HL-60 (cell line): ENCODE measurements around the gene ST7L.

Experiments used
- DNase-seq, 2 experiments: peaks; one replicate each; pipeline ENCODE4 v3.0.0-alpha.2; 2010 to 2020; ENCODE audit warnings: low read depth in 1 of 2, low spot score in 1 of 2
- H3K27ac ChIP-seq: fragments of 250-450 bp; sonication (Bioruptor Pico); replicated peaks from 2 replicates; pipeline ENCODE4 v1.5.1; 2020; ENCODE audit warnings: mild to moderate bottlenecking, moderate library complexity
- H3K27me3 ChIP-seq: fragments of 250-450 bp; sonication (Bioruptor Pico); 2 replicates; pipeline ENCODE4 v1.5.1; 2021; ENCODE audit warnings: mild to moderate bottlenecking, moderate library complexity; ENCODE audit not compliant: insufficient read depth, poor library complexity, severe bottlenecking
- H3K4me3 ChIP-seq: replicated peaks from 2 replicates; pipeline ENCODE4 v1.5.1; 2011; ENCODE audit warnings: mild to moderate bottlenecking, control low read depth, low read length; ENCODE audit not compliant: insufficient read depth
- CTCF ChIP-seq: IDR thresholded peaks from one replicate; pipeline ENCODE4 v1.5.1; 2011; ENCODE audit warnings: low read length, control low read depth, inconsistent platforms; ENCODE audit not compliant: insufficient read depth
- GABPA ChIP-seq: IDR thresholded peaks from 2 replicates; pipeline ENCODE4 v1.6.1; 2012; ENCODE audit warnings: low read depth
- POLR2AphosphoS5 ChIP-seq: IDR thresholded peaks from 2 replicates; pipeline ENCODE4 v1.6.1; 2012; ENCODE audit warnings: low read depth
- REST ChIP-seq: IDR thresholded peaks from 2 replicates; pipeline ENCODE4 v1.6.1; 2012; ENCODE audit warnings: low read depth; ENCODE audit not compliant: insufficient replicate concordance
- SPI1 ChIP-seq: IDR thresholded peaks from 2 replicates; pipeline ENCODE4 v1.6.1; 2012; ENCODE audit warnings: low read depth, mild to moderate bottlenecking, borderline replicate concordance

Gene ST7L

GRCh38 chr1:112516141-112516540, 102.8 kb downstream of the ST7L start:
- no peak for TF ChIP-seq CTCF
- TF ChIP-seq GABPA = no peak
- TF ChIP-seq REST = no peak
- no peak for TF ChIP-seq POLR2AphosphoS5
- TF ChIP-seq SPI1 = no peak
- no peak overlapping the region for H3K27ac ChIP-seq
- H3K4me3 ChIP-seq = no peak overlapping the region
- no peaks in the 10 kb centered on the region for H3K27me3 ChIP-seq
- no peak for DNase-seq

- Histone ChIP-seq H3K27ac (no peak overlapping the region), H3K4me3 (no peak overlapping the region), H3K27me3 (peaks cover 2% of the 10 kb centered on the region)
- TF ChIP-seq SPI1 (no peak), GABPA (no peak), POLR2AphosphoS5 (no peak), REST (peak; percentile 66), CTCF (no peak)
- DNase-seq = no peak
These were observed 103.5 kb downstream of the ST7L start for GRCh38 chr1:112515311-112516009.

- TF ChIP-seq CTCF = no peak
- no peak for TF ChIP-seq POLR2AphosphoS5
- no peak for TF ChIP-seq SPI1
- no peak for TF ChIP-seq REST
- no peak for TF ChIP-seq GABPA
- Histone ChIP-seq H3K27ac (no peak overlapping the region), H3K27me3 (peaks cover 7% of the 10 kb centered on the region), H3K4me3 (no peak overlapping the region)
- DNase-seq = no peak
These were observed 104.0 kb downstream of the ST7L start for GRCh38 chr1:112514901-112515300.
